Motor neuron (in vitro differentiated cells): ENCODE results near the gene MIGA1. TPM values are rescaled to one million over a fixed set of nuclear protein-coding genes. Genes with fewer than 3 reads are reported as not detected.

ENCODE experiments used
- ATAC-seq, 8 experiments: fragments of 200-7000 bp; cut with Tn5 transposase; replicated peaks in 6 of 8; 2 replicates each; pipeline ENCODE4 v1.8.0; 2021; ENCODE audit warnings: mild to moderate bottlenecking in 8 of 8, moderate library complexity in 8 of 8
- H3K27ac ChIP-seq, 2 donors: fragments of 250-450 bp; sonication (Bioruptor Pico); 2 replicates each; pipeline ENCODE4 v1.9.0; 2021; ENCODE audit warnings: antibody characterized with exemption in 2 of 2, mild to moderate bottlenecking in 2 of 2, moderate library complexity in 1 of 2
- H3K4me1 ChIP-seq, 2 donors: fragments of 250-450 bp; sonication (Bioruptor Pico); replicated peaks in 1 of 2; 2 replicates each; pipeline ENCODE4 v1.6.1; 2021; ENCODE audit warnings: antibody characterized with exemption in 2 of 2, mild to moderate bottlenecking in 2 of 2, moderate library complexity in 1 of 2
- H3K4me3 ChIP-seq, 5 donors: fragments of 250-450 bp; sonication (Bioruptor Pico); 2 replicates each; pipeline ENCODE4 v1.9.0; 2021; ENCODE audit warnings: antibody characterized with exemption in 5 of 5, mild to moderate bottlenecking in 5 of 5, moderate library complexity in 4 of 5
- WGBS, 10 experiments: fragments of 450-650 bp; shearing (Covaris generic); methylation state at CpG; one replicate each; pipeline ENCODE4 v1.0.0; 2022; 5-methylcytosine and 5-hydroxymethylcytosine counted together
- in situ Hi-C, 9 experiments: fragments of 400-800 bp; cut with MboI; loops; one replicate each; pipeline ENCODE4 v1.15.0; 2021; ENCODE audit warnings: low sequenced_read_pairs in 9 of 9, low pct_unique_long_range_greater_than_20kb in 2 of 9; ENCODE audit not compliant: unreplicated experiment in 9 of 9
- total RNA-seq, 8 experiments: library from RNA; unstranded; fragments of 300-600 nt; gene quantifications; 2 replicates each; pipeline versions ENCODE4 v1.2.3 to v1.2.4, GENCODE V29; 2022

MIGA1 gene
- total RNA-seq, 8 experiments from 2014 or later = 12.1 to 21.7 (median 17.7) TPM

DNA sequence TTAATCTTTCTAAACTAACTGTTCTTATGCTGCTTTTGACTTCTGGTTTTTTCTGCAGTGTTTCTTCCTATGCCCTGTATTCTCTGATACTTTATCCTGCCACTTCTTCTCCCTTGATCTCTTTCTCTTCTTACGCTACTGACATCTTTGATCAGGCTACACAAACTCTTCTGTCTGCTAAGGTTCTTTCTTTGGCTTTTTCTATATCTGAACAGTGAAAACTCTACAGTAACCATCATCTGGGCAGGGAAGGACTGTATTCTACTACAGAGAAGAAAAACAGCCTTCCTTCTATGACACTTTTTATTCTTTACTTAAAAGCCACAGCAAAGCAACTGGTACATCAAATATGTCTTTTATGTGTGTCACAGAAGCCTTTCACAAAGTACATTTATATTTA is 101.6 kb downstream of the MIGA1 start:
- no peak for ATAC-seq
- in situ Hi-C loops = no loop called here
- WGBS, 10 experiments = 86 to 100% (median 100%) methylated on average over 1 of the region's 1 CpG; no CpG with 5 or more reads in 1 of the 10 experiments
- H3K4me1 ChIP-seq = no peaks in the 10 kb centered on the region
- H3K27ac ChIP-seq = no peak overlapping the region
- no peak overlapping the region for H3K4me3 ChIP-seq

- in situ Hi-C loops = no loop called here
- no peak for ATAC-seq
- Histone ChIP-seq H3K27ac (no peak overlapping the region), H3K4me3 (no peak overlapping the region), H3K4me1 (no peaks in the 10 kb centered on the region)
- WGBS, 10 experiments = 50 to 100% (median 73%) methylated on average over 1 to 2 of the region's 2 CpGs; no CpG with 5 or more reads in 2 of the 10 experiments
These were observed 103.0 kb downstream of the MIGA1 start for GRCh38 chr1:77882411-77882810.

GRCh38 chr1:77888081-77888780 is 108.8 kb downstream of the MIGA1 start, which contains the start of gene NEXN:
NEXN (plus strand) TSS chr1:77888624; CDS start chr1:77916107, 27,483 bp downstream.
- 8 to 67% (median 37%) methylated on average over 2 to 9 of the region's 36 CpGs; no CpG with 5 or more reads in 1 of the 10 experiments for WGBS, 10 experiments
- Histone ChIP-seq H3K4me1 (no peaks in the 10 kb centered on the region), H3K4me3 (peak within 1 kb of the TSS; percentile 33 to 57 (median 45)), H3K27ac (no peak within 1 kb of the TSS)
- in situ Hi-C loops = no loop called here
- ATAC-seq = peak; percentile 74 to 90 (median 86)

GRCh38 chr1:77888781-77889642 is 109.6 kb downstream of the MIGA1 start:
- in situ Hi-C loops = no loop called here
- no peaks in the 10 kb centered on the region for H3K4me1 ChIP-seq
- H3K27ac ChIP-seq = no peak overlapping the region
- WGBS, 10 experiments = 0 to 6% (median 0%) methylated on average over 2 to 7 of the region's 46 CpGs; no CpG with 5 or more reads in 1 of the 10 experiments
- peak overlapping the region; percentile 33 to 57 (median 45) for H3K4me3 ChIP-seq
- ATAC-seq = peak; percentile 71 to 90 (median 86)

DNA sequence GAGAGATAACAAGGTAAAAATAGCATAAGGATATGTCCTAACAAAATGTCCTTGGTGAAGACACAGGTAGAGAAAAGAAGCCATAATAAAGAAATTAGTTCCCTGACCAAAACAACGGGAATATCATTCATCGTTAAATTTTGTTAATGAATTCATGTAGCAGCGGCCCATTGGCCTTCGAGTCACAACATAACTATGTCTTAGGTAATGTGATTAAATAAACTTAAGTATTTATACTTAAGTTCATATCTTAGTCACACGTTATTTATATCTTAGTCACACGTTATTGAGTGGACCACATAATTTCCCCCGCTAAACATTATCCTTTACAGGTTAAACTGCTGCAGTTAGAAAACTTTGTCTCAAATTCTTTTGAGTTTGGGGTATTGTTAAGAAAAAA is 110.2 kb downstream of the MIGA1 start:
- 5 to 65% (median 39%) methylated on average over 3 to 7 of the region's 7 CpGs for WGBS, 10 experiments
- peak in 1 of 8 experiments; percentile 8 for ATAC-seq
- Histone ChIP-seq H3K27ac (no peak overlapping the region), H3K4me1 (no peaks in the 10 kb centered on the region), H3K4me3 (peak overlapping the region in 3 of 5 donors; percentile 45 to 57 (median 46))
- in situ Hi-C loops = no loop called here

- 67 to 100% (median 100%) methylated on average over 1 of the region's 1 CpG; no CpG with 5 or more reads in 1 of the 10 experiments for WGBS, 10 experiments
- Histone ChIP-seq H3K4me3 (no peak overlapping the region), H3K27ac (no peak overlapping the region), H3K4me1 (no peaks in the 10 kb centered on the region)
- in situ Hi-C loops = no loop called here
- ATAC-seq = no peak
These were observed 111.8 kb downstream of the MIGA1 start for GRCh38 chr1:77891200-77891599.

DNA sequence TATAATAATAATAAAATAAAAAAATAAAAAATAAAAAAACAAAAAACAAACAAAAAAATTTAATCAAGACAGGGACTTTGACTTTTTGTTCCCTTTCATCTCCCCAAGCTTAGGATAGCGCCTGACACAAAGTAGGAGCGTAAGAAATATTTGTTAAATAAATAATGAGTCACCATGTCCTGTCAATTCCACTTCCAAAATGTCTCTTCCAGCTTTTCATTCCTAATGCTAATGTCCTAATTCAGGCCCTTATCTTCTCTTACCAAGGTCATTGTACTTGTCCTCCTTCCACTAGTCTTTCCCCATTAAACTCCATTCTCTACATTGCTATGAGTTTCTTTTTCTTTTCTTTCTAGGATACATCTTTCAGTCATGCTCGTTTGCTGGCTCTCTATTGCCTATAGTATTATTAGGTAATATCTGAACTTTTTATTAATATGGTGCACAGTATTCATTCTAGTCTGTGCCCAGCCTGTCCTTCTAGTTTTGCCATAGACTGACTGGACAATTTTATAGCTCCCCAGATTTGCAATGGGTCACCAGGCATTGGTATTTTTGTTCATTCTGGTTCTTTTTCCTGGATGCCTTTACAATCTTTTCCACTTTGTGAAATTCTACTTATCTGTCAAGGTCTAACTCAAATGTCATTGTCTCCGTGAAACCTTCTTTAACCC is 120.3 kb downstream of the MIGA1 start:
- Histone ChIP-seq H3K27ac (no peak overlapping the region), H3K4me1 (no peaks in the 10 kb centered on the region), H3K4me3 (no peak overlapping the region)
- ATAC-seq = no peak
- 70 to 100% (median 87%) methylated on average over 1 to 4 of the region's 4 CpGs for WGBS, 10 experiments
- in situ Hi-C loops = no loop called here

- peak in 4 of 8 experiments; percentile 41 to 58 (median 46) for ATAC-seq
- Histone ChIP-seq H3K27ac (no peak overlapping the region), H3K4me1 (no peaks in the 10 kb centered on the region), H3K4me3 (no peak overlapping the region)
- in situ Hi-C loops = no loop called here
- WGBS, 10 experiments = 13 to 53% (median 31%) methylated on average over 2 to 4 of the region's 4 CpGs; no CpG with 5 or more reads in 1 of the 10 experiments
These were observed 121.3 kb downstream of the MIGA1 start for GRCh38 chr1:77900687-77901293.

- in situ Hi-C loops = no loop called here
- H3K4me3 ChIP-seq = no peak overlapping the region
- WGBS, 10 experiments = 0 to 100% (median 67%) methylated on average over 1 of the region's 1 CpG; no CpG with 5 or more reads in 1 of the 10 experiments
- H3K4me1 ChIP-seq = no peaks in the 10 kb centered on the region
- ATAC-seq = no peak
- no peak overlapping the region for H3K27ac ChIP-seq
These were observed 126.2 kb downstream of the MIGA1 start for GRCh38 chr1:77905603-77906002.

GRCh38 chr1:77906019-77906545 is 126.6 kb downstream of the MIGA1 start:
- no peaks in the 10 kb centered on the region for H3K4me1 ChIP-seq
- no peak overlapping the region for H3K4me3 ChIP-seq
- in situ Hi-C loops = no loop called here
- no peak overlapping the region for H3K27ac ChIP-seq
- 80 to 100% (median 96%) methylated on average over 1 to 2 of the region's 2 CpGs; no CpG with 5 or more reads in 1 of the 10 experiments for WGBS, 10 experiments
- ATAC-seq = no peak

DNA sequence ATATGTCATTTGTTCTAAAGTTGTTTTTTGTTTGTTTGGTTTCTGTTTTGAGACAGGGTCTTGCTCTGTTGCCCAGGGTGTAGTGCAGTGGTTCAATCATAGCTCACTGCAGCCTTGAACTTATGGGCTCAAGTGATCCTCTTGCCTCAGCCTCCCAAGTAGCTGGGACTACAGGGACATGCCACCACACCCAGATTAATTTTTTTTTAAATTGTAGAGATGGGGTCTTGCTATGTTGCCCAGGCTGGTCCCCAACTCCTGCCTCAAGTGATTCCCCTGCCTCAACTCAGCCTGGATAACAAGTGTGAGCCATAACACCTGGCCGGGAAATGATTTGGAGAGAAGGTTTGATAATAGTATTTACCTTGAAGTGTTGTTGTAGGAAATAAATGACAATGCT is 127.2 kb downstream of the MIGA1 start:
- Histone ChIP-seq H3K4me3 (no peak overlapping the region), H3K4me1 (no peaks in the 10 kb centered on the region), H3K27ac (no peak overlapping the region)
- ATAC-seq = no peak
- in situ Hi-C loops = no loop called here
- 0 to 100% (median 89%) methylated on average over 1 of the region's 1 CpG; no CpG with 5 or more reads in 5 of the 10 experiments for WGBS, 10 experiments

- no peak overlapping the region for H3K4me3 ChIP-seq
- no peak overlapping the region for H3K27ac ChIP-seq
- in situ Hi-C loops = no loop called here
- 33 to 100% (median 90%) methylated on average over 1 to 4 of the region's 4 CpGs; no CpG with 5 or more reads in 2 of the 10 experiments for WGBS, 10 experiments
- H3K4me1 ChIP-seq = no peaks in the 10 kb centered on the region
- ATAC-seq = no peak
These were observed 130.7 kb downstream of the MIGA1 start for GRCh38 chr1:77910116-77910515.
